Measurements from ENCODE around the gene PPP2R3C. TPM values are rescaled to one million over a fixed set of nuclear protein-coding genes. Genes with fewer than 3 reads are reported as not detected.
A peak's percentile ranks its signal among the peaks of the same experiment; 100 is the strongest.

PPP2R3C gene
- total and polyA plus RNA-seq, 4 donors = 6.9 to 19.4 (median 12.2) TPM

DNA sequence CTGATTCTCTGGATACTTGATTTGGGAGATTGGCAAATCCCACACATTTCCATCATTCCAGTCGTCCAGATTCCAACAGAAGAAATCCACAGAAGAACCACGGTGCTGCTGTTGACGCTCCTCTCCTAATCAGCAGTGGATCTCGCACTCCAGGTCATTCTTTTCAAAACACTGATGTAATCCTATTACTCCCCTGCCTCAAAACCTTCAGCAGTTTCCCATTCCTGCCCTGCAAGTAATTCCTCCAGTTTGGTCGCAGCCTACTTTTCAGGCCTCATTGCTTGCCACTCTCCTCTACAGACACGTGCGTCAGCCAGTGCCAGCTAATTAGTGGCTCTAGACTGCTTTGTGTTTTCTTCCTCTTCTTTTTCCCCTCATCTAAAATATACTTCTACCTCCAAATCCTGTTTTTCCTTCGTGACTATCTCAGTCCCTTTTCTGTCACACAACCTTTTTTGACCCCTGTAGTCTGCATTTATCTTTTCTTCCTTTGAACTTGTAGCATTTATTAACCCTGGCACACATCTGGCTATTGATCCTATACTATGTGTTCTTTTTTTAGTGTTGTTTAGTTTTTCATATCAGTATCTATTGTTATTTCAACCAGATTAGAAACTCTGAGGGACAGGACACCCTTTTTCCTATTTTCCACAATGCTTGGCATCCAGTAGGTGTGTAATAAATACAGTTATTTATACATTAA lies 37.3 kb upstream of the PPP2R3C start:
- Histone ChIP-seq H3K4me1 (ENCODE audit: control insufficient read depth in 4 of 4, insufficient read depth in 4 of 4, low read length in 3 of 4) (peaks cover 0 to 2% (median 0%) of the 10 kb centered on the region in 4 donors), H3K27ac (ENCODE audit: low read depth in 1 of 2, low read length in 2 of 2) (peak overlapping the region in 1 of 2 donors; percentile 32), H3K4me3 (ENCODE audit: low read depth in 1 of 3, low read length in 3 of 3) (no peak overlapping the region), H3K9me3 (ENCODE audit: control insufficient read depth in 4 of 4, low read length in 3 of 4) (no peaks in the 10 kb centered on the region), H3K36me3 (ENCODE audit: control insufficient read depth in 4 of 4, insufficient read depth in 3 of 4, low read depth in 1 of 4, low read length in 3 of 4) (peaks cover 0 to 5% (median 0%) of the 10 kb centered on the region in 4 donors), H3K9ac (ENCODE audit: low read depth in 1 of 2, low read length in 2 of 2) (no peak overlapping the region), H3K27me3 (ENCODE audit: control insufficient read depth in 4 of 4, insufficient read depth in 4 of 4, low read length in 3 of 4) (no peaks in the 10 kb centered on the region)
- DNase-seq (ENCODE audit: low spot score) = no peak
- WGBS = 90% methylated on average over 8 of the region's 8 CpGs
- TF ChIP-seq FOXA1 (IDR thresholded peaks at IDR 0.05) (no peak), RXRA (IDR thresholded peaks at IDR 0.05) (no peak), ZBTB33 (IDR thresholded peaks at IDR 0.05) (no peak), HNF4A (conservative IDR thresholded peaks at IDR 0.05) (no peak), GABPA (IDR thresholded peaks at IDR 0.05 in 1 of 2, conservative IDR thresholded peaks at IDR 0.05 in 1 of 2) (no peak), TAF1 (conservative IDR thresholded peaks at IDR 0.05) (no peak), NR2F2 (IDR thresholded peaks at IDR 0.05) (no peak), SP1 (IDR thresholded peaks at IDR 0.05) (no peak)
- TF ChIP-seq, protein P1, sequence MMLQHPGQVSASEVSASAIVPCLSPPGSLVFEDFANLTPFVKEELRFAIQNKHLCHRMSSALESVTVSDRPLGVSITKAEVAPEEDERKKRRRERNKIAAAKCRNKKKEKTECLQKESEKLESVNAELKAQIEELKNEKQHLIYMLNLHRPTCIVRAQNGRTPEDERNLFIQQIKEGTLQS (IDR thresholded peaks at IDR 0.05) = no peak
- TF ChIP-seq, protein P2, sequence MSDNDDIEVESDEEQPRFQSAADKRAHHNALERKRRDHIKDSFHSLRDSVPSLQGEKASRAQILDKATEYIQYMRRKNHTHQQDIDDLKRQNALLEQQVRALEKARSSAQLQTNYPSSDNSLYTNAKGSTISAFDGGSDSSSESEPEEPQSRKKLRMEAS (IDR thresholded peaks at IDR 0.05) = no peak
- TF ChIP-seq, protein P3, sequence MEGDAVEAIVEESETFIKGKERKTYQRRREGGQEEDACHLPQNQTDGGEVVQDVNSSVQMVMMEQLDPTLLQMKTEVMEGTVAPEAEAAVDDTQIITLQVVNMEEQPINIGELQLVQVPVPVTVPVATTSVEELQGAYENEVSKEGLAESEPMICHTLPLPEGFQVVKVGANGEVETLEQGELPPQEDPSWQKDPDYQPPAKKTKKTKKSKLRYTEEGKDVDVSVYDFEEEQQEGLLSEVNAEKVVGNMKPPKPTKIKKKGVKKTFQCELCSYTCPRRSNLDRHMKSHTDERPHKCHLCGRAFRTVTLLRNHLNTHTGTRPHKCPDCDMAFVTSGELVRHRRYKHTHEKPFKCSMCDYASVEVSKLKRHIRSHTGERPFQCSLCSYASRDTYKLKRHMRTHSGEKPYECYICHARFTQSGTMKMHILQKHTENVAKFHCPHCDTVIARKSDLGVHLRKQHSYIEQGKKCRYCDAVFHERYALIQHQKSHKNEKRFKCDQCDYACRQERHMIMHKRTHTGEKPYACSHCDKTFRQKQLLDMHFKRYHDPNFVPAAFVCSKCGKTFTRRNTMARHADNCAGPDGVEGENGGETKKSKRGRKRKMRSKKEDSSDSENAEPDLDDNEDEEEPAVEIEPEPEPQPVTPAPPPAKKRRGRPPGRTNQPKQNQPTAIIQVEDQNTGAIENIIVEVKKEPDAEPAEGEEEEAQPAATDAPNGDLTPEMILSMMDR (IDR thresholded peaks at IDR 0.05; ENCODE audit: low read depth, low read length, missing input control) = no peak

GRCh38 chr14:35158491-35158890 lies 36.7 kb upstream of the PPP2R3C start:
- 96% methylated on average over 2 of the region's 2 CpGs for WGBS
- TF ChIP-seq HNF4A (conservative IDR thresholded peaks at IDR 0.05) (no peak), FOXA2 (IDR thresholded peaks at IDR 0.05) (no peak), RAD21 (IDR thresholded peaks at IDR 0.05) (no peak), HNF4G (IDR thresholded peaks at IDR 0.05) (no peak), RXRA (IDR thresholded peaks at IDR 0.05) (no peak), YY1 (IDR thresholded peaks at IDR 0.05) (no peak), JUND (IDR thresholded peaks at IDR 0.05) (no peak), GABPA (IDR thresholded peaks at IDR 0.05 in 1 of 2, conservative IDR thresholded peaks at IDR 0.05 in 1 of 2) (no peak), FOXA1 (IDR thresholded peaks at IDR 0.05) (no peak), TAF1 (conservative IDR thresholded peaks at IDR 0.05) (no peak)
- TF ChIP-seq, protein P1 (IDR thresholded peaks at IDR 0.05) = no peak
- TF ChIP-seq, protein P2 (IDR thresholded peaks at IDR 0.05) = no peak
- TF ChIP-seq, protein P3 (IDR thresholded peaks at IDR 0.05; ENCODE audit: low read depth, low read length, missing input control) = no peak
- Histone ChIP-seq H3K4me3 (ENCODE audit: low read depth in 1 of 3, low read length in 3 of 3) (no peak overlapping the region), H3K27ac (ENCODE audit: low read depth in 1 of 2, low read length in 2 of 2) (no peak overlapping the region), H3K4me1 (ENCODE audit: control insufficient read depth in 4 of 4, insufficient read depth in 4 of 4, low read length in 3 of 4) (peaks cover 0 to 2% (median 0%) of the 10 kb centered on the region in 4 donors), H3K27me3 (ENCODE audit: control insufficient read depth in 4 of 4, insufficient read depth in 4 of 4, low read length in 3 of 4) (no peaks in the 10 kb centered on the region), H3K9ac (ENCODE audit: low read depth in 1 of 2, low read length in 2 of 2) (no peak overlapping the region), H3K9me3 (ENCODE audit: control insufficient read depth in 4 of 4, low read length in 3 of 4) (no peaks in the 10 kb centered on the region), H3K36me3 (ENCODE audit: control insufficient read depth in 4 of 4, insufficient read depth in 3 of 4, low read depth in 1 of 4, low read length in 3 of 4) (peaks cover 0 to 5% (median 0%) of the 10 kb centered on the region in 4 donors)
- no peak for DNase-seq (ENCODE audit: low spot score)
